ENCODE results near the gene SCAMP5. TPM values are rescaled to one million over a fixed set of nuclear protein-coding genes. Genes with fewer than 3 reads are reported as not detected.

Gene SCAMP5
- total RNA-seq, 2 donors from 2014 or later: 21.9 to 33.5 TPM

GRCh38 chr15:75019916-75020315 lies 24.6 kb downstream of the SCAMP5 start:
- no peak overlapping the region for H3K27ac ChIP-seq (ENCODE audit: low read depth, low read length)
- DNase-seq: no peak
- Mint-ChIP-seq H3K27ac (no peak overlapping the region), H3K4me3 (no peak overlapping the region), H3K4me1 (peaks cover 7% of the 10 kb centered on the region), H3K9me3 (no peaks in the 10 kb centered on the region), H3K27me3 (ENCODE audit: insufficient read depth) (no peaks in the 10 kb centered on the region), H3K36me3 (ENCODE audit: low read depth) (peaks cover 22% of the 10 kb centered on the region)
- no peak overlapping the region for H3K4me3 ChIP-seq (ENCODE audit: low read length)
- H3K9me3 ChIP-seq (ENCODE audit: control insufficient read depth, low read length): no peaks in the 10 kb centered on the region
- no peaks in the 10 kb centered on the region for H3K36me3 ChIP-seq (ENCODE audit: control insufficient read depth, insufficient read depth, low read length)
- TF ChIP-seq CTCF (conservative IDR thresholded peaks at IDR 0.05): no peak
- peaks cover under 1% of the 10 kb centered on the region for H3K4me1 ChIP-seq (ENCODE audit: control insufficient read depth, insufficient read depth, low read length)
- no peak overlapping the region for H3K9ac ChIP-seq (ENCODE audit: extremely low read depth, low read length, poor library complexity, severe bottlenecking)
- WGBS, 2 experiments (ENCODE audit: insufficient coverage in 1 of 2, insufficient read length in 1 of 2): 93% methylated on average over 3 of the region's 3 CpGs; no CpG with 5 or more reads in 1 of the 2 experiments
- H3K27me3 ChIP-seq (ENCODE audit: control insufficient read depth, insufficient read depth, low read length, poor library complexity, severe bottlenecking): no peaks in the 10 kb centered on the region

GRCh38 chr15:75021341-75021740 lies 26.0 kb downstream of the SCAMP5 start:
- Histone ChIP-seq H3K9me3 (ENCODE audit: control insufficient read depth, low read length) (no peaks in the 10 kb centered on the region), H3K4me3 (ENCODE audit: low read length) (no peak overlapping the region), H3K27me3 (ENCODE audit: control insufficient read depth, insufficient read depth, low read length, poor library complexity, severe bottlenecking) (no peaks in the 10 kb centered on the region), H3K9ac (ENCODE audit: extremely low read depth, low read length, poor library complexity, severe bottlenecking) (no peak overlapping the region), H3K36me3 (ENCODE audit: control insufficient read depth, insufficient read depth, low read length) (no peaks in the 10 kb centered on the region), H3K4me1 (ENCODE audit: control insufficient read depth, insufficient read depth, low read length) (no peaks in the 10 kb centered on the region), H3K27ac (ENCODE audit: low read depth, low read length) (no peak overlapping the region)
- Mint-ChIP-seq H3K36me3 (ENCODE audit: low read depth) (peaks cover 17% of the 10 kb centered on the region), H3K27me3 (ENCODE audit: insufficient read depth) (no peaks in the 10 kb centered on the region), H3K9me3 (no peaks in the 10 kb centered on the region), H3K4me3 (no peak overlapping the region), H3K27ac (no peak overlapping the region), H3K4me1 (peaks cover 1% of the 10 kb centered on the region)
- no peak for TF ChIP-seq CTCF (conservative IDR thresholded peaks at IDR 0.05)
- 80 to 86% methylated on average over 3 to 8 of the region's 8 CpGs for WGBS, 2 experiments (ENCODE audit: insufficient coverage in 1 of 2, insufficient read length in 1 of 2)
- DNase-seq: no peak

GRCh38 chr15:75022783-75023180 lies 27.4 kb downstream of the SCAMP5 start:
- Histone ChIP-seq H3K27me3 (ENCODE audit: control insufficient read depth, insufficient read depth, low read length, poor library complexity, severe bottlenecking) (no peaks in the 10 kb centered on the region), H3K36me3 (ENCODE audit: control insufficient read depth, insufficient read depth, low read length) (no peaks in the 10 kb centered on the region), H3K9ac (ENCODE audit: extremely low read depth, low read length, poor library complexity, severe bottlenecking) (no peak overlapping the region), H3K4me3 (ENCODE audit: low read length) (no peak overlapping the region), H3K4me1 (ENCODE audit: control insufficient read depth, insufficient read depth, low read length) (no peaks in the 10 kb centered on the region), H3K27ac (ENCODE audit: low read depth, low read length) (no peak overlapping the region), H3K9me3 (ENCODE audit: control insufficient read depth, low read length) (no peaks in the 10 kb centered on the region)
- H3K36me3 Mint-ChIP-seq (ENCODE audit: low read depth): peaks cover 7% of the 10 kb centered on the region
- 88 to 95% methylated on average over 1 to 2 of the region's 2 CpGs for WGBS, 2 experiments (ENCODE audit: insufficient coverage in 1 of 2, insufficient read length in 1 of 2)
- H3K27ac Mint-ChIP-seq: no peak overlapping the region
- H3K9me3 Mint-ChIP-seq: no peaks in the 10 kb centered on the region
- no peaks in the 10 kb centered on the region for H3K4me1 Mint-ChIP-seq
- no peaks in the 10 kb centered on the region for H3K27me3 Mint-ChIP-seq (ENCODE audit: insufficient read depth)
- no peak for DNase-seq
- H3K4me3 Mint-ChIP-seq: peak overlapping the region; percentile 95
- TF ChIP-seq CTCF (conservative IDR thresholded peaks at IDR 0.05): no peak

Data from endodermal cell (in vitro differentiated cells).